OCI-LY1 (cell line): ENCODE data around the gene LAMA5.

ENCODE experiments used
- H2AFZ ChIP-seq: fragments of 200-600 bp; sonication (generic), shearing (Covaris generic); 2 replicates; pipeline ENCODE4 v1.6.0; 2014; ENCODE audit warnings: antibody characterized with exemption, mild to moderate bottlenecking, low read length
- H3F3A ChIP-seq: fragments of 200-600 bp; sonication (generic), shearing (Covaris generic); 2 replicates; pipeline ENCODE4 v1.6.0; 2014; ENCODE audit warnings: mild to moderate bottlenecking, antibody characterized with exemption, low read length, moderate library complexity; ENCODE audit not compliant: insufficient read depth
- H3K27ac ChIP-seq: fragments of 200-600 bp; sonication (generic); 2 replicates; pipeline ENCODE4 v1.5.1; 2014; ENCODE audit warnings: low read length, mixed run types, mild to moderate bottlenecking, low read depth; ENCODE audit not compliant: poor library complexity, severe bottlenecking
- H3K27me3 ChIP-seq: fragments of 200-600 bp; sonication (generic); 2 replicates; pipeline ENCODE4 v1.6.0; 2014; ENCODE audit warnings: antibody characterized with exemption, mild to moderate bottlenecking, low read length, moderate library complexity; ENCODE audit not compliant: insufficient read depth
- H3K36me3 ChIP-seq: fragments of 200-600 bp; sonication (generic); 2 replicates; pipeline ENCODE4 v1.6.1; 2014; ENCODE audit warnings: mild to moderate bottlenecking, antibody characterized with exemption, low read length, moderate library complexity, mixed read lengths; ENCODE audit not compliant: insufficient read depth
- H3K4me1 ChIP-seq: fragments of 200-600 bp; sonication (generic); 2 replicates; pipeline ENCODE4 v1.5.1; 2014; ENCODE audit warnings: mild to moderate bottlenecking, low read length, moderate library complexity; ENCODE audit not compliant: insufficient read depth, severe bottlenecking
- H3K4me2 ChIP-seq: fragments of 200-600 bp; sonication (generic), shearing (Covaris generic); 2 replicates; pipeline ENCODE4 v1.6.1; 2014; ENCODE audit warnings: low read length
- H3K4me3 ChIP-seq: fragments of 200-600 bp; sonication (generic); 2 replicates; pipeline ENCODE4 v1.5.1; 2014; ENCODE audit warnings: low read length, low read depth, mild to moderate bottlenecking, mixed read lengths; ENCODE audit not compliant: poor library complexity, severe bottlenecking
- H3K79me2 ChIP-seq: fragments of 200-600 bp; shearing (Covaris generic); 2 replicates; pipeline ENCODE4 v1.6.1; 2016; ENCODE audit warnings: mixed run types, low read length, mixed read lengths; ENCODE audit not compliant: insufficient read depth
- H3K9ac ChIP-seq: fragments of 200-600 bp; sonication (generic), shearing (Covaris generic); 2 replicates; pipeline ENCODE4 v1.6.1; 2014; ENCODE audit warnings: mild to moderate bottlenecking, low read length, mixed read lengths
- H3K9me2 ChIP-seq: fragments of 200-600 bp; sonication (generic), shearing (Covaris generic); 2 replicates; pipeline ENCODE4 v1.6.1; 2014; ENCODE audit warnings: low read depth, mild to moderate bottlenecking, low read length, mixed read lengths
- H3K9me3 ChIP-seq: fragments of 200-600 bp; shearing (Covaris generic); 2 replicates; pipeline ENCODE4 v1.6.1; 2014; ENCODE audit warnings: low read length, mixed read lengths
- H4K20me1 ChIP-seq: fragments of 200-600 bp; sonication (generic), shearing (Covaris generic); 2 replicates; pipeline ENCODE4 v1.6.0; 2016; ENCODE audit warnings: mild to moderate bottlenecking, low read length; ENCODE audit not compliant: insufficient read depth
- EZH2 ChIP-seq: fragments of 200-600 bp; sonication (generic), shearing (Covaris generic); IDR thresholded peaks from 2 replicates; pipeline ENCODE4 v1.8.0; 2017; ENCODE audit warnings: borderline replicate concordance, mixed run types, mild to moderate bottlenecking, antibody characterized with exemption, low read length, moderate library complexity, mixed read lengths
- TF ChIP-seq, protein P1 (sequence below): fragments of 200-600 bp; sonication (generic), shearing (Covaris generic); IDR thresholded peaks from 2 replicates; pipeline ENCODE4 v1.5.1; 2017; ENCODE audit warnings: mild to moderate bottlenecking, antibody characterized with exemption, low read length, moderate library complexity, mixed read lengths

LAMA5 gene

DNA sequence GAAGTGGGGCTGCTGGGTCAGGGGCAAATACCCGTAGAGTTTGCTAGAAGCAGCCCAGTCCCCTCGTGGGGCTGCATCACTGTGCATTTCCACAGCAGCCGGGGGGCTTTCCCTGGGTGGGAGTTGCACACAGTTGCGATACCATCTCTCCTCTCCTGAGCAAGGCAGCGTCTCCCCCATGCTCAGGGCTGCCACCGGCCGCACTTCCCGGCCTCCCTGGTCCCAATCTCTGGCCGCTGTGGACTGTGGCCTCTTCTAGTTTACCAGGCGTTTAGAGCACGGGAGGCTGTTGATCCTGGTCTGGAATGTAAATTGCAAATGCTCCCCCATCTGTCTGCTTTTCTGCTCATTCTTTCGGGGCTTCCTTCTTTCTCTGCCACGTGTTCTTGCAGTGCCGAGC, 97.7 kb downstream of the LAMA5 start:
- H3F3A ChIP-seq = no peaks in the 10 kb centered on the region
- peaks cover 44% of the 10 kb centered on the region for H3K36me3 ChIP-seq
- H2AFZ ChIP-seq = no peak overlapping the region
- peaks cover 5% of the 10 kb centered on the region for H3K4me1 ChIP-seq
- no peaks in the 10 kb centered on the region for H3K27me3 ChIP-seq
- H3K4me2 ChIP-seq = no peak overlapping the region
- no peak overlapping the region for H3K4me3 ChIP-seq
- no peak overlapping the region for H3K27ac ChIP-seq
- H3K79me2 ChIP-seq = no peaks in the 10 kb centered on the region
- no peak for TF ChIP-seq EZH2
- TF ChIP-seq, protein P1, sequence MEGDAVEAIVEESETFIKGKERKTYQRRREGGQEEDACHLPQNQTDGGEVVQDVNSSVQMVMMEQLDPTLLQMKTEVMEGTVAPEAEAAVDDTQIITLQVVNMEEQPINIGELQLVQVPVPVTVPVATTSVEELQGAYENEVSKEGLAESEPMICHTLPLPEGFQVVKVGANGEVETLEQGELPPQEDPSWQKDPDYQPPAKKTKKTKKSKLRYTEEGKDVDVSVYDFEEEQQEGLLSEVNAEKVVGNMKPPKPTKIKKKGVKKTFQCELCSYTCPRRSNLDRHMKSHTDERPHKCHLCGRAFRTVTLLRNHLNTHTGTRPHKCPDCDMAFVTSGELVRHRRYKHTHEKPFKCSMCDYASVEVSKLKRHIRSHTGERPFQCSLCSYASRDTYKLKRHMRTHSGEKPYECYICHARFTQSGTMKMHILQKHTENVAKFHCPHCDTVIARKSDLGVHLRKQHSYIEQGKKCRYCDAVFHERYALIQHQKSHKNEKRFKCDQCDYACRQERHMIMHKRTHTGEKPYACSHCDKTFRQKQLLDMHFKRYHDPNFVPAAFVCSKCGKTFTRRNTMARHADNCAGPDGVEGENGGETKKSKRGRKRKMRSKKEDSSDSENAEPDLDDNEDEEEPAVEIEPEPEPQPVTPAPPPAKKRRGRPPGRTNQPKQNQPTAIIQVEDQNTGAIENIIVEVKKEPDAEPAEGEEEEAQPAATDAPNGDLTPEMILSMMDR = no peak
- H3K9me2 ChIP-seq = no peaks in the 10 kb centered on the region
- peaks cover 3% of the 10 kb centered on the region; the same call in 1 of the 2 replicates for H3K9me3 ChIP-seq
- no peak overlapping the region for H3K9ac ChIP-seq
- no peaks in the 10 kb centered on the region for H4K20me1 ChIP-seq

DNA sequence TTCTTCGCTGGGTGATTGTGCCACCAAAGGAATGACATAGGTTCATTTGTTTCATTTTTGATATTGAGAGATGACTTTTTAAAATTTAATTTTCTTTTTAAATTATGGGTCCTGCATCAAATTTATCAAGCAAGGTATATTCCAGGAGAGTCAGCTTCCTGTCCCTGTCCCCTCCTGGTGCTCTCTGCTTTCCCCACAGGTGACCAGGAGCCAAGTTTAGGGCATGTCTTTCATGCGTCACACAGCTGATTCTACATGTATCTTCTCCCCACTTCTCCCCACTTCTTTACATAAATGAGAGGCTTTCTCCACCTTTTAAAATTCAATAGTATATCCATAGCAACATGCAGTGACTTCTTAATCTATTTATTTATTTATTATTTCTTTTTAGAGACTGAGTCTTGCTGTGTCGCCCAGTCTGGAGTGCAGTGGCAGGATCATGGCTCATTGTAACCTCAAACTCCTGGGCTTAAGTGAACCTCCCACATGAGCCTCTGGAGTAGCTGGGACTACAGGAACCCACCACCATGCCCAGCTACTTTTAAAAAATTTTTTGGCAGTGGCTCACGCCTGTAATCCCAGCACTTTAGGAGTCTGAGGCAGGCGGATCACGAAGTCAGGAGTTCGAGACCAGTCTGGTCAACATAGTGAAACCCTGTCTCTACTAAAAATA, 98.7 kb downstream of the LAMA5 start:
- Histone ChIP-seq H3K79me2 (no peaks in the 10 kb centered on the region), H3K9me3 (peaks cover 3% of the 10 kb centered on the region; the same call in 1 of the 2 replicates), H3K4me3 (no peak overlapping the region), H3K4me2 (no peak overlapping the region), H3K9me2 (no peaks in the 10 kb centered on the region), H2AFZ (no peak overlapping the region), H3K27me3 (no peaks in the 10 kb centered on the region), H4K20me1 (no peaks in the 10 kb centered on the region), H3K27ac (no peak overlapping the region), H3F3A (no peaks in the 10 kb centered on the region), H3K4me1 (no peaks in the 10 kb centered on the region), H3K36me3 (peaks cover 47% of the 10 kb centered on the region), H3K9ac (no peak overlapping the region)
- TF ChIP-seq EZH2 = no peak
- TF ChIP-seq, protein P1 = no peak

GRCh38 chr20:62267543-62267942, 99.6 kb downstream of the LAMA5 start:
- H3K4me2 ChIP-seq = no peak overlapping the region
- H3K4me1 ChIP-seq = no peaks in the 10 kb centered on the region
- H3K79me2 ChIP-seq = no peaks in the 10 kb centered on the region
- H2AFZ ChIP-seq = no peak overlapping the region
- no peak for TF ChIP-seq EZH2
- TF ChIP-seq, protein P1 = no peak
- H3K4me3 ChIP-seq = no peak overlapping the region
- H3F3A ChIP-seq = no peaks in the 10 kb centered on the region
- H3K9ac ChIP-seq = no peak overlapping the region
- H3K36me3 ChIP-seq = peaks cover 43% of the 10 kb centered on the region
- H3K9me2 ChIP-seq = no peaks in the 10 kb centered on the region
- no peak overlapping the region for H3K27ac ChIP-seq
- no peaks in the 10 kb centered on the region for H4K20me1 ChIP-seq
- H3K9me3 ChIP-seq = peaks cover 3% of the 10 kb centered on the region; the same call in 1 of the 2 replicates
- no peaks in the 10 kb centered on the region for H3K27me3 ChIP-seq
